Activated CD8-positive, alpha-beta T cell treated with anti-CD3 and anti-CD28 coated beads, Interleukin-2, amount 10 ng/mL, durations not matched to agents 7 days and 5 days (primary cell): ENCODE data around the gene NCBP2. TPM values are rescaled to one million over a fixed set of nuclear protein-coding genes. Genes with fewer than 3 reads are reported as not detected.

ENCODE experiments used
- ATAC-seq: fragments of 150-1000 bp; cut with Tn5 transposase; one replicate; pipeline ENCODE4 v1.10.0; 2021; ENCODE audit warnings: moderate library complexity
- CTCF ChIA-PET: fragments of 350-600 bp; sonication (Branson Sonifier 250); formaldehyde crosslinking; loops from one replicate; lab custom pipeline; 2021; ENCODE audit warnings: antibody characterized with exemption; lab: Charles Lee
- POLR2A ChIA-PET: fragments of 350-600 bp; sonication (Branson Sonifier 250); formaldehyde crosslinking; loops from one replicate; lab custom pipeline; 2021; ENCODE audit warnings: antibody characterized with exemption; lab: Charles Lee
- DNase-seq: peaks from one replicate; pipeline ENCODE4 v3.0.0-alpha.2; 2020
- H3K27ac Mint-ChIP-seq: one replicate; pipeline ENCODE4 v1.8.0; 2021; ENCODE audit warnings: mild to moderate bottlenecking, mixed read lengths
- H3K27me3 Mint-ChIP-seq: one replicate; pipeline ENCODE4 v1.8.0; 2021; ENCODE audit warnings: low read depth, mixed read lengths
- H3K36me3 Mint-ChIP-seq: one replicate; pipeline ENCODE4 v1.8.0; 2021; ENCODE audit warnings: low read depth, mixed read lengths
- H3K4me1 Mint-ChIP-seq: one replicate; pipeline ENCODE4 v1.8.0; 2021; ENCODE audit warnings: low read depth, mixed read lengths
- H3K4me3 Mint-ChIP-seq: one replicate; pipeline ENCODE4 v1.8.0; 2021; ENCODE audit warnings: mild to moderate bottlenecking, mixed read lengths
- H3K9me3 Mint-ChIP-seq: one replicate; pipeline ENCODE4 v1.8.0; 2022; ENCODE audit warnings: mixed read lengths; ENCODE audit not compliant: insufficient read depth
- total RNA-seq, 2 experiments: library from RNA; stranded (reverse); gene quantifications; one replicate each; pipeline ENCODE4 v1.2.3, GENCODE V29; 2021

Gene NCBP2
- total RNA-seq, 2 experiments from 2014 or later, result 49.1 to 52.4 TPM

- no peaks in the 10 kb centered on the region for H3K9me3 Mint-ChIP-seq
- ATAC-seq (no peak), DNase-seq (no peak)
- no peaks in the 10 kb centered on the region for H3K27me3 Mint-ChIP-seq
- H3K4me3 Mint-ChIP-seq, result no peak overlapping the region
- H3K36me3 Mint-ChIP-seq, result peaks cover 39% of the 10 kb centered on the region
- H3K27ac Mint-ChIP-seq, result no peak overlapping the region
- ChIA-PET CTCF (no interaction called here), POLR2A (no interaction called here)
- no peaks in the 10 kb centered on the region for H3K4me1 Mint-ChIP-seq
Observed at GRCh38 chr3:196901768-196902167, 40.6 kb downstream of the NCBP2 start.

DNA sequence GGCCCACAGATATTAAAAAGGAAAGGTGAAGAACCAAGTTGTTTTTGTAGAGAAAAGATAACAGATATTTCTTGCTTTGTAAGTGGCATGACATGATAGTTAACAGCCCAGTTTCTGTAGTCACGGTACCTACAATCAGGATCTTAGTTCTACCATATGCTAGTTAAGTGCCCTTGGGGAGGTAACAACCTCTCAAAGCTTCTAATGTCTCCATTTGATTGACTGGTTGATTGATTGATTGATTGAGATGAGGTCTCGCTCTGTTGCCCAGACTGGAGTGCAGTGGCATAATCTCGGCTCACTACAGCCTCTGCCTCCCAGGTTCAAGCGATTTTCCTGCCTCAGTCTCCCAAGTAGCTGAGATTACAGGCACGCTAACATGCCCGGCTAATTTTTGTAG is 46.1 kb downstream of the NCBP2 start:
- H3K4me1 Mint-ChIP-seq, result peaks cover under 1% of the 10 kb centered on the region
- no peaks in the 10 kb centered on the region for H3K27me3 Mint-ChIP-seq
- H3K4me3 Mint-ChIP-seq, result no peak overlapping the region
- ATAC-seq (no peak), DNase-seq (no peak)
- ChIA-PET POLR2A (no interaction called here), CTCF (no interaction called here)
- H3K9me3 Mint-ChIP-seq, result no peaks in the 10 kb centered on the region
- H3K27ac Mint-ChIP-seq, result no peak overlapping the region
- peaks cover 17% of the 10 kb centered on the region for H3K36me3 Mint-ChIP-seq

DNA sequence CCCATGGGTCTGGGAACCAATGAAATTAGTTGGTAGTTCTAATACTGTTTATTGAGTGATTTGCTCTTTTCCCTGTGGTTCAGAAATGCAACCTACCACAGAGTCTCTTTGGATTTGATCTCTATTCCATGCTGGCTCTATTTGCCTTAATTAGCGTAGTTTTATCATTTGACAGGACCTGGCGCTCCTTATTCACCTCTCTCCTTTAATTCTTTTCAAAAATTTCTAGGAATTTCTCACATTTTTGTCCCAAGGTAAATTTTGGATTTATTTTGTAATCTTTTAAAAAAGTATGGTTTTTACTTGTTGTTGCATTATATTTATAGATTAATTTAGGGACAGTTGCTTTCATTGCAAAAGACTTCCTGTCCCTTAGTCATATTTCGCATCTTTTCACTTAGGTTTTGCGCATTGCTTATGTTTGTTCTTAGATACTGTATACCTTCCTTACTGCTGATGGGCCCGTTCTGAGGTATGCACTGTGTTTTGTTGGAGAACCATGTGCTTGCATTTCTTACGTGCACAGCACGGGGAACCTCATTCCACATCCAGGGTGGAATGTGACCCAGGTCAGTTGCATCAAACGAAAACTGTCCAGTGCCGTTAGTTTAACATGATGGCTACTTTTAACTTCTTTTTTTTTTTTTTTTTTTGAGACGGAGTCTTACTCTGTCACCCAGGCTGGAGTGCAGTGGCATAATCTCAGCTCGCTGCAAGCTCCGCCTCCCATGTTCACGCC is 47.6 kb downstream of the NCBP2 start:
- no peak overlapping the region for H3K27ac Mint-ChIP-seq
- POLR2A ChIA-PET, result interaction anchor here (0.5 kb wide), 1 partner anchor 55 kb away, joined by 3 read pairs; no protein-coding TSS in a partner anchor
- ATAC-seq (no peak), DNase-seq (no peak)
- CTCF ChIA-PET, result no interaction called here
- H3K4me1 Mint-ChIP-seq, result peaks cover 3% of the 10 kb centered on the region
- H3K27me3 Mint-ChIP-seq, result no peaks in the 10 kb centered on the region
- peaks cover 8% of the 10 kb centered on the region for H3K36me3 Mint-ChIP-seq
- H3K9me3 Mint-ChIP-seq, result no peaks in the 10 kb centered on the region
- no peak overlapping the region for H3K4me3 Mint-ChIP-seq

DNA sequence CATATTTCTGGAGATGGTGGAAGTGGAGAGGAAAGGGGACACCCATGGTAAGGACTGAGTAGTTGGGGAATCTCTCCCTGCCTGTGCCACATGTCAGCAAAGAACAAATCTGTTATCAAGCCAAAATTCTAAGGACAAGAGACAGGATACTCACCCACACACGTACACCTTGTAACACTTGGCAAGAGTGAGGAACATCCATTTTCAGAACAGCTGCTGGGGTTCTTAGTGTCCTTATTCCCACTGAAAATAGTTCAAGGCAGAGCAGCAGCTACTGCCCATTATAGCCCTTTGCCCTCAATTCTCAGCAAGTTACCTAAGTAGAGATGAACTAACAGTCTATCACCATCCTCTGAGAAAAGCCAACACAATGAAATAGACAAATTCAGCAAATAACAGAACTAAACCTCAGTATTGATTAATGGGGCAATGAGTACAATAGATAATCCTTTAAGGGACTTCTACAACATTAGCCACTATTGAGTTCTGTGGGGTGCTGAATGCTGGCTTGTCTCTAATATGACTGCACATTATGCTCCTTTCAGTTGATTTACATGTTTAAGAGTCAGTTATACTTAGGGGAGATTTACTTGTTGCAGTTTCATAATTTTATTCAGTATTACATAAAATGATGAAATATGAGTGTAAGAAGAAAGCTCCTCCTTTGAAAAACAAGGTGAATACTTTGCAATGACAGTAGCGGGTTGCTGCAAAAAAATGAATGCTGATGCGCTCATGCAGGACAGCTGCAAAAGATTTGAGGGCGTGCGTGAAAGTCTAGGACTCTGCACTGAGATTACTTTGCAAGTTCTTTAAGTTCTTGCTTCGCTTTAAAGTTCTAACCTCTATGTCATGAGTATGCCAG is 52.3 kb downstream of the NCBP2 start:
- no peak for ATAC-seq
- no peak for DNase-seq
- H3K4me1 Mint-ChIP-seq, result peaks cover 3% of the 10 kb centered on the region
- no peaks in the 10 kb centered on the region for H3K9me3 Mint-ChIP-seq
- no peak overlapping the region for H3K27ac Mint-ChIP-seq
- no peak overlapping the region for H3K4me3 Mint-ChIP-seq
- peaks cover 16% of the 10 kb centered on the region for H3K36me3 Mint-ChIP-seq
- H3K27me3 Mint-ChIP-seq, result no peaks in the 10 kb centered on the region
- ChIA-PET CTCF (interaction anchor here (0.9 kb wide), 1 partner anchor 80 kb away, joined by 3 read pairs; no protein-coding TSS in a partner anchor), POLR2A (no interaction called here)

DNA sequence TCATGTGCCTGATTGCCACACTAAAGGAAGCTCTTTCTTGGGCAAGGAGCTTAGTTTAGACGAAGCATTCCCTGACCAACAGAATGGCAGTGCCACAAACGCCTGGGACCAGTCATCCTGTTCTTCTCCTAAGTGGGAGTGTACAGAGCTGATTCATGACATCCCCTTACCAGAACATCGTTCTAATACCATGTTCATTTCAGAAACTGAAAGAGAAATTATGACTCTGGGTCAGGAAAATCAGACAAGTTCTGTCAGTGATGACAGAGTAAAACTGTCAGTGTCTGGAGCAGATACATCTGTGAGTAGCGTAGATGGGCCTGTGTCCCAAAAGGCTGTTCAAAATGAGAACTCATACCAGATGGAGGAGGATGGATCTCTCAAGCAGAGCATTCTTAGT is 56.2 kb downstream of the NCBP2 start:
- peaks cover 17% of the 10 kb centered on the region for H3K4me1 Mint-ChIP-seq
- POLR2A ChIA-PET, result interaction anchor here (0.5 kb wide), 1 partner anchor 18 kb away, joined by 3 read pairs; the partner anchor contains the start of gene SENP5
- no peak for DNase-seq
- H3K27ac Mint-ChIP-seq, result no peak overlapping the region
- no peaks in the 10 kb centered on the region for H3K9me3 Mint-ChIP-seq
- ATAC-seq, result no peak
- H3K36me3 Mint-ChIP-seq, result peaks cover 16% of the 10 kb centered on the region
- CTCF ChIA-PET, result interaction anchor here (0.9 to 1.2 kb wide), 2 partner anchors 68 to 364 kb away, joined by 3 read pairs; no protein-coding TSS in a partner anchor
- H3K27me3 Mint-ChIP-seq, result no peaks in the 10 kb centered on the region
- no peak overlapping the region for H3K4me3 Mint-ChIP-seq

Other genes with a start within 250 kb of the NCBP2 start
- 1 to 10 TPM; 4.6 to 5.6 TPM for gene CEP19, start 230.3 kb downstream of the NCBP2 start, total RNA-seq
- 10 to 100 TPM; 41.5 to 42.1 TPM for gene PIGX, start 230.2 kb downstream of the NCBP2 start, total RNA-seq
- 100 to 1,000 TPM in 1 of 2 experiments, 10 to 100 TPM in 1; 84.7 to 104 TPM for gene PAK2, start 202.7 kb downstream of the NCBP2 start, total RNA-seq
- gene SENP5, start 74.6 kb downstream of the NCBP2 start, total RNA-seq, result 10 to 100 TPM; 32.2 to 37.0 TPM
- gene PIGZ, start 26.3 kb upstream of the NCBP2 start, total RNA-seq, result 1 to 10 TPM in 1 of 2 experiments, under 1 TPM in 1; 0.81 to 1.9 TPM
- gene MELTF, start 87.3 kb upstream of the NCBP2 start, total RNA-seq, result 1 to 10 TPM; 7.6 to 8.2 TPM